Mesendoderm (in vitro differentiated cells): Measurements from ENCODE around the gene XRN1.
"Not testable (repeated sequence)": the region's sequence is repeated elsewhere in the genome, so short reads cannot be mapped to it uniquely, and the experiment has no call there.

Experiments used
- DNase-seq: peaks from one replicate; pipeline ENCODE4 v3.0.0; 2013
- H2AK5ac ChIP-seq: 2 replicates; pipeline ENCODE4 v1.6.1; 2013; ENCODE audit warnings: low read length, inconsistent platforms
- H2BK120ac ChIP-seq: 2 replicates; pipeline ENCODE4 v1.6.1; 2013; ENCODE audit warnings: low read depth, mild to moderate bottlenecking, low read length, moderate library complexity, mixed read lengths
- H2BK15ac ChIP-seq: replicated peaks from 2 replicates; pipeline ENCODE4 v1.6.1; 2013; ENCODE audit warnings: low read depth, mild to moderate bottlenecking, moderate library complexity
- H2BK5ac ChIP-seq: 2 replicates; pipeline ENCODE4 v1.6.1; 2013; ENCODE audit warnings: low read length, inconsistent platforms
- H3K18ac ChIP-seq: 2 replicates; pipeline ENCODE4 v1.6.1; 2013; ENCODE audit warnings: mild to moderate bottlenecking, low read length, mixed read lengths
- H3K23ac ChIP-seq: one replicate; pipeline ENCODE4 v1.6.1; 2013; ENCODE audit warnings: low read length
- H3K27ac ChIP-seq: 2 replicates; pipeline ENCODE4 v1.5.1; 2013; ENCODE audit warnings: low read depth, mild to moderate bottlenecking, inconsistent platforms, low read length, moderate library complexity
- H3K27me3 ChIP-seq: 2 replicates; pipeline ENCODE4 v1.6.1; 2013; ENCODE audit warnings: low read length, control low read depth, mild to moderate bottlenecking, inconsistent platforms; ENCODE audit not compliant: insufficient read depth, poor library complexity
- H3K36me3 ChIP-seq: 2 replicates; pipeline ENCODE4 v1.6.1; 2013; ENCODE audit warnings: low read length, inconsistent platforms; ENCODE audit not compliant: control insufficient read depth, insufficient read depth
- H3K4ac ChIP-seq: one replicate; pipeline ENCODE4 v1.6.1; 2013; ENCODE audit warnings: low read depth, mild to moderate bottlenecking, low read length, moderate library complexity
- H3K4me1 ChIP-seq: 2 replicates; pipeline ENCODE4 v1.6.1; 2013; ENCODE audit warnings: low read depth, low read length, inconsistent platforms; ENCODE audit not compliant: control insufficient read depth
- H3K4me2 ChIP-seq: 2 replicates; pipeline ENCODE4 v1.6.1; 2013; ENCODE audit warnings: low read length
- H3K4me3 ChIP-seq: 2 replicates; pipeline ENCODE4 v1.5.1; 2013; ENCODE audit warnings: mild to moderate bottlenecking, low read length
- H3K56ac ChIP-seq: one replicate; pipeline ENCODE4 v1.6.1; 2013; ENCODE audit warnings: low read length
- H3K79me1 ChIP-seq: 2 replicates; pipeline ENCODE4 v1.6.1; 2013; ENCODE audit warnings: low read length, inconsistent platforms
- H3K79me2 ChIP-seq: 2 replicates; pipeline ENCODE4 v1.6.1; 2013; ENCODE audit warnings: mild to moderate bottlenecking, low read length; ENCODE audit not compliant: control insufficient read depth, insufficient read depth
- H3K9ac ChIP-seq: 2 replicates; pipeline ENCODE4 v1.6.1; 2013; ENCODE audit warnings: low read length, inconsistent platforms
- H4K5ac ChIP-seq: one replicate; pipeline ENCODE4 v1.6.1; 2013; ENCODE audit warnings: low read length
- H4K8ac ChIP-seq: one replicate; pipeline ENCODE4 v1.6.1; 2013; ENCODE audit warnings: low read depth, mild to moderate bottlenecking, control low read depth, low read length, moderate library complexity
- WGBS: extraction: QIAGEN DNeasy Blood & Tissue Kit; methylation state at CpG from one replicate; pipeline ENCODE4 v1.1.7; 2013; ENCODE audit warnings: low lambda C conversion rate, missing lambda C conversion rate; ENCODE audit not compliant: insufficient coverage; ENCODE audit errors: extremely low coverage; 5-methylcytosine and 5-hydroxymethylcytosine counted together

XRN1 gene

DNA sequence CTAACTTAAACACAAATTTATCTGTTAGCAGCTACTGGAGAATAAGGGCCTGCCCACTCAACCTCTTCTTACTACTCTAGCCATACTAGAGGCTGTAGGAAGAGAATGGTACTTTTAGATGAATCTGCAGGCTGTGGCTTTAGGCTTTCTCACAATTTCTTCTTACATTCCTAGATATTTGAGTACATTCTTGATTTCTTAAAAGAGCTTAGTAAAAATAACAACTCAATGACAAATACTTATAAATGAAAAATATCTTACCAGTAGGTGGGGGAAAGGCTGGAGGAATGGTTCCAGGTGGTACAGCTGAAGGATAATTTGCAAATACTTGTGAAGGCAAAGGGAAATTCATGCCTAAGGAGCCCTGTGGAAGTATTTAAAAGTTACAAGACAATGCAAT is 129.5 kb downstream of the XRN1 start:
- H3K27ac ChIP-seq: no peak overlapping the region
- no peaks in the 10 kb centered on the region for H3K27me3 ChIP-seq
- H3K56ac ChIP-seq: no peak overlapping the region
- no peak overlapping the region for H4K8ac ChIP-seq
- no peak overlapping the region for H4K5ac ChIP-seq
- DNase-seq: no peak
- no peak overlapping the region for H3K4me3 ChIP-seq
- no peak overlapping the region for H3K18ac ChIP-seq
- H3K23ac ChIP-seq: no peak overlapping the region
- H3K36me3 ChIP-seq: no peaks in the 10 kb centered on the region
- no peaks in the 10 kb centered on the region for H3K79me2 ChIP-seq
- H2AK5ac ChIP-seq: no peak overlapping the region
- H2BK120ac ChIP-seq: no peak overlapping the region
- no peak overlapping the region for H3K4ac ChIP-seq
- no peaks in the 10 kb centered on the region for H3K79me1 ChIP-seq
- no peak overlapping the region for H3K4me2 ChIP-seq
- no peak overlapping the region for H3K9ac ChIP-seq
- H2BK15ac ChIP-seq: no peak overlapping the region
- H2BK5ac ChIP-seq: no peak overlapping the region
- no peaks in the 10 kb centered on the region for H3K4me1 ChIP-seq

DNA sequence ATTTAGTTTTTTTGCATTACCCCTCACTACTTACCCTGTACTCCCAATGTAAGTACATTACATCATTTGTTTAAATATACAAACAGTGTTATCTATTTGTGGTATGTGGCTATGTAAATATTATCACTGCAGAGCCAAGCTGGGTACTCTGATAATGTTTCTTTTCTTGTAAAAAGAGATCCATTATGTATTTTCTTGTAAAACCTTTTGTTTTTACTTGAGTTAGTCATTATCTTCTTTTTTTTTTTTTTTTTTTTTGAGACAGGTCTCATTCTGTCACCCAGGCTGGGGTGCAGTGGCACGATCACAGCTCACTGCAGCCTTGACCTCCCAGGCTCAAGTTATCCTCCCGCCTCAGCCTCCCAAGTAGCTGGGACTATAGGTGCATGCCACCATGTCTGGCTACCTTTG is 131.9 kb downstream of the XRN1 start:
- H2BK5ac ChIP-seq, H3K4me3 ChIP-seq, H2BK15ac ChIP-seq, H2BK120ac ChIP-seq, H3K9ac ChIP-seq, H3K18ac ChIP-seq, H3K79me1 ChIP-seq, H4K8ac ChIP-seq, H3K23ac ChIP-seq, H3K27me3 ChIP-seq, H3K36me3 ChIP-seq, H2AK5ac ChIP-seq, H3K79me2 ChIP-seq, H3K27ac ChIP-seq, H3K4me2 ChIP-seq, H3K56ac ChIP-seq, H4K5ac ChIP-seq, H3K4me1 ChIP-seq, H3K4ac ChIP-seq: not testable (repeated sequence)
- no CpG with 5 or more reads among the region's 2 CpGs for WGBS
- peak; percentile 11 for DNase-seq

DNA sequence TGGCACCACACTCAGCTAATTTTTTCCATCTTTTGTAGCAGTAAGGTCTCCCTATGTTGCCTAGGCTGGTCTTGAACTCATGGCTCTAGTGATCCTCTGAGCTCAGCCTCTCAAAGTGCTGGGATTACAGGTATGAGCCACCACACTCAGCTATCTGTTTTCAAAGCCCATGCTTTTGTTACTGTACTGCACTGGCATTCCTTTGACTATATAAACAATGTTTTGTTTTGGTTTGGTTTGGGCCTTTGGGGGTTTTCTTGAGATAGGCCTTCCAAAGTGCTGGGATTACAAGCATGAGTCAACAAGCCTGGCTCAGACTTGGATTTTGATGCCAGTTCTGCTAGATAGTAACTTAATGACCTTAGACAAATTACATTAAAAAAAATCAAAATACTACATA is 132.8 kb downstream of the XRN1 start:
- Histone ChIP-seq H3K18ac (no peak overlapping the region), H3K4ac (no peak overlapping the region), H3K56ac (no peak overlapping the region), H3K23ac (no peak overlapping the region), H2BK5ac (no peak overlapping the region), H3K4me1 (no peaks in the 10 kb centered on the region), H4K5ac (no peak overlapping the region), H3K9ac (no peak overlapping the region), H3K4me3 (no peak overlapping the region), H2BK15ac (no peak overlapping the region), H3K27ac (no peak overlapping the region), H2BK120ac (no peak overlapping the region), H3K79me1 (no peaks in the 10 kb centered on the region), H3K27me3 (no peaks in the 10 kb centered on the region), H2AK5ac (no peak overlapping the region), H4K8ac (no peak overlapping the region), H3K79me2 (no peaks in the 10 kb centered on the region), H3K4me2 (no peak overlapping the region), H3K36me3 (no peaks in the 10 kb centered on the region)
- peak; percentile 21 for DNase-seq

DNA sequence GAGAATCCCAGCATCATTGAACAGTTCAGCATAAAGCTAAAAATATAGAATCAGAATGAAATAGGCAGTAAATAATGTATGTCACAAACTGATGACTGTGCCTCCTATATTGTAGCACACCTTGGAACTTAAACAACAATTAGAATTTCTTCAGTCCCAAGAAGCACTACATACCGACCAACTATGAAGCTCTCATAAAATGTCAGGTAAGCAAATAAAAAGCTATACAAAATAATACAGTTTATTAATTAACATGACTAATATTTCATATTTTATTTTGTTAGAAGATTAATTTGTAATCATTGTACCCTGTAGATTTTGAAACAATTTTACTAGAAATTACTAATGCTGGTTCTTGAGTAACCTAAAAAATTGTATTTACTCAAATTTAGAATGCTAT is 137.4 kb downstream of the XRN1 start:
- no peak overlapping the region for H3K23ac ChIP-seq
- WGBS: no CpG with 5 or more reads among the region's 1 CpG
- no peak overlapping the region for H3K9ac ChIP-seq
- no peak overlapping the region for H3K56ac ChIP-seq
- no peaks in the 10 kb centered on the region for H3K4me1 ChIP-seq
- no peak overlapping the region for H3K4ac ChIP-seq
- H3K4me3 ChIP-seq: no peak overlapping the region
- H4K5ac ChIP-seq: no peak overlapping the region
- no peak overlapping the region for H3K27ac ChIP-seq
- H3K79me2 ChIP-seq: no peaks in the 10 kb centered on the region
- no peaks in the 10 kb centered on the region for H3K36me3 ChIP-seq
- no peak overlapping the region for H2BK15ac ChIP-seq
- H3K4me2 ChIP-seq: no peak overlapping the region
- no peak for DNase-seq
- no peak overlapping the region for H3K18ac ChIP-seq
- H2BK120ac ChIP-seq: no peak overlapping the region
- no peak overlapping the region for H4K8ac ChIP-seq
- H3K79me1 ChIP-seq: no peaks in the 10 kb centered on the region
- no peak overlapping the region for H2BK5ac ChIP-seq
- no peaks in the 10 kb centered on the region for H3K27me3 ChIP-seq
- H2AK5ac ChIP-seq: no peak overlapping the region

DNA sequence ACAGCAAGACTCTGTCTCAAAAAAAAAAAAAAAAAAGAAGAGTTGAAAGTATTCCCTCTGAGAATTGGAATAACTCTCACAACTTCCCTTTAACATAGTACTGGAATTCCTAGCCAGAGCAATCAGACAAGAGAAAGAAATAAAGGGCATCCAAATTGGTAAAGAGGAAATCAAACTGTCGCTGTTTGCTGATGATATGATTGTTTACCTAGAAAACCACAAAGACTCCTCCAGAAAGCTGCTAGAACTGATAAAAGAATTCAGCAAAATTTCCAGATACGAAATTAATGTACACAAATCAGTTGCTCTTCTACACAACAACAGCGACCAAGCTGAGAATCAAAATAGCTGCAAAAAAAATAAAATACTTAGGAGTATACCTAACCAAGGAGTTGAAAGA is 145.0 kb downstream of the XRN1 start:
- not testable (repeated sequence) for H3K18ac ChIP-seq, H2BK5ac ChIP-seq, H4K8ac ChIP-seq, H3K27me3 ChIP-seq, DNase-seq, H2BK15ac ChIP-seq, H2AK5ac ChIP-seq, H3K4me2 ChIP-seq, H3K23ac ChIP-seq, H3K9ac ChIP-seq, H2BK120ac ChIP-seq, H3K79me1 ChIP-seq, H3K4ac ChIP-seq, H3K56ac ChIP-seq, H3K4me1 ChIP-seq, H3K27ac ChIP-seq, H3K79me2 ChIP-seq, H4K5ac ChIP-seq, H3K36me3 ChIP-seq, H3K4me3 ChIP-seq
- no CpG with 5 or more reads among the region's 3 CpGs for WGBS

DNA sequence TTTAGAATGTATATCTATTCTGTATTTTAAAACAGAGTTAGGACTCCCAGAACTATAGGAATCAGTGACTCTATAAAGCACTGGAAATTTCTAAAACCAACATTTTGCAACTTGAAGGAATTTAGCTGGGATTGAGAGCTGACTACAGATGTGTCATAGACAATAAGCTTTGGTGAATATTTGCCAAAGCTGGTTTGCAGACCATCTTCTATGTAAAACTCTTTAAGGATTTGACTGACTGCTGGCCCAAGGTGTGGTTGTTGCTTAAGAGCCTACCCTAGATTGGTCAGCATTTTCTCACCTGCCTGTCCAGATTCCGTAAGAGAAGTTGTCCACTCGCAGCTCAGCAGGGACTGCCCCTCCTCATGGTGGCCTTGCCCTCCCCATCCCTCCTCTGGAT is 149.2 kb downstream of the XRN1 start:
- H4K5ac ChIP-seq: no peak overlapping the region
- no peaks in the 10 kb centered on the region for H3K36me3 ChIP-seq
- H3K23ac ChIP-seq: no peak overlapping the region
- no peak for DNase-seq
- H2BK15ac ChIP-seq: no peak overlapping the region
- H3K27me3 ChIP-seq: no peaks in the 10 kb centered on the region
- H3K4me3 ChIP-seq: no peak overlapping the region
- no peak overlapping the region for H3K4ac ChIP-seq
- H2BK5ac ChIP-seq: no peak overlapping the region
- no peak overlapping the region for H3K18ac ChIP-seq
- no peak overlapping the region for H3K4me2 ChIP-seq
- no peak overlapping the region for H3K56ac ChIP-seq
- H3K79me2 ChIP-seq: no peaks in the 10 kb centered on the region
- WGBS: no CpG with 5 or more reads among the region's 2 CpGs
- H3K79me1 ChIP-seq: no peaks in the 10 kb centered on the region
- H4K8ac ChIP-seq: no peak overlapping the region
- no peak overlapping the region for H2AK5ac ChIP-seq
- no peak overlapping the region for H3K27ac ChIP-seq
- H3K4me1 ChIP-seq: no peaks in the 10 kb centered on the region
- H2BK120ac ChIP-seq: no peak overlapping the region
- H3K9ac ChIP-seq: no peak overlapping the region
